K562 (cell line): ENCODE data around the gene GPC1. TPM values are rescaled to one million over a fixed set of nuclear protein-coding genes. Genes with fewer than 3 reads are reported as not detected.
A peak's percentile ranks its signal among the peaks of the same experiment; 100 is the strongest.

Experiments
- BRD9 ChIP-seq: fragments of 450-650 bp; IDR thresholded peaks from 2 replicates; pipeline ENCODE4 v1.6.1; 2018; ENCODE audit warnings: low read depth; ENCODE audit not compliant: partially characterized antibody
- FOXM1 ChIP-seq, 2 experiments: fragments of 450-650 bp in 1 of 2; sonication (generic) in 1 of 2; formaldehyde crosslinking in 1 of 2; IDR thresholded peaks; 2 replicates each; pipeline versions ENCODE4 v1.6.1 to v1.9.0; 2017 to 2022; ENCODE audit warnings: low read depth in 2 of 2, mild to moderate bottlenecking in 2 of 2, missing genetic modification reagents in 1 of 2, moderate library complexity in 1 of 2
- HDAC2 ChIP-seq: fragments of 450-650 bp; IDR thresholded peaks from 2 replicates; pipeline ENCODE4 v1.6.1; 2016; ENCODE audit warnings: mild to moderate bottlenecking
- MEIS2 ChIP-seq: fragments of 450-650 bp; IDR thresholded peaks from 2 replicates; pipeline ENCODE4 v1.6.1; 2014; ENCODE audit warnings: mild to moderate bottlenecking; ENCODE audit not compliant: partially characterized antibody
- MYNN ChIP-seq, 2 experiments: sonication (generic); formaldehyde crosslinking in 1 of 2; IDR thresholded peaks; 2 replicates each; pipeline versions ENCODE4 v1.5.0 to v1.6.1; 2016 to 2020; ENCODE audit warnings: antibody characterized with exemption in 1 of 2, missing genetic modification reagents in 1 of 2
- RCOR1 ChIP-seq, 2 experiments: IDR thresholded peaks; 2 replicates each; pipeline ENCODE4 v1.6.1; 2012; ENCODE audit warnings: low read depth in 2 of 2, low read length in 2 of 2, borderline replicate concordance in 1 of 2, improper control_type of control experiment in 1 of 2
- SMAD2 ChIP-seq: fragments of 150-350 bp; IDR thresholded peaks from 2 replicates; pipeline ENCODE4 v1.6.1; 2014; ENCODE audit warnings: low read depth, mild to moderate bottlenecking, low read length
- SMARCA4 ChIP-seq: fragments of 450-650 bp; IDR thresholded peaks from 2 replicates; pipeline ENCODE4 v1.6.1; 2016
- TAF15 ChIP-seq: fragments of 200-400 bp; formaldehyde crosslinking; IDR thresholded peaks from 2 replicates; pipeline ENCODE4 v1.6.1; 2017; ENCODE audit warnings: mild to moderate bottlenecking, low read depth, low read length, moderate library complexity
- ZNF408 ChIP-seq: fragments of 250-450 bp; sonication (Bioruptor Pico); IDR thresholded peaks from 2 replicates; pipeline ENCODE4 v1.4.0; 2020; ENCODE audit warnings: low read depth, mild to moderate bottlenecking, moderate library complexity
- polyA plus RNA-seq, 8 experiments: library from polyadenylated mRNA; depleted of rRNA in 4 of 8; stranded (reverse) in 5 of 8; unstranded in 3 of 8; fragments of >200 nt; fragmentation: Nextera tagmentation in 2 of 8; fragmentation: Illumina TruSeq in 1 of 8; extraction: Ambion mirVana in 2 of 8; extraction: Trizol in 1 of 8; gene quantifications; 2 replicates each; pipeline versions ENCODE4 v1.2.1 to v1.2.3, GENCODE V29; 2011 to 2014; ENCODE audit warnings: inconsistent platforms in 1 of 8, missing spikeins in 1 of 8
- total RNA-seq, 7 experiments: library from RNA; depleted of rRNA in 6 of 7; stranded (reverse); fragments of >200 nt in 6 of 7; fragmentation: Illumina TruSeq in 2 of 7; extraction: Trizol in 2 of 7; gene quantifications; 2 replicates each; pipeline versions ENCODE4 v1.2.1 to v1.2.3, GENCODE V29; 2011 to 2021; ENCODE audit warnings: low replicate concordance in 1 of 7
- TF ChIP-seq, protein P1 (sequence below): fragments of 450-650 bp; IDR thresholded peaks from 2 replicates; pipeline ENCODE4 v1.6.1; 2016; ENCODE audit warnings: mild to moderate bottlenecking
- TF ChIP-seq, protein P2 (sequence below): fragments of 200-400 bp; formaldehyde crosslinking; IDR thresholded peaks from 2 replicates; pipeline ENCODE4 v1.6.1; 2017; ENCODE audit warnings: mild to moderate bottlenecking, low read depth, low read length, moderate library complexity
- TF ChIP-seq, protein P3 (sequence below): fragments of 200-800 bp; sonication (Bioruptor generic); IDR thresholded peaks from 2 replicates; pipeline ENCODE4 v1.6.1; 2017; ENCODE audit warnings: missing genetic modification characterization, missing compliant biosample characterization

Gene GPC1
- total and polyA plus RNA-seq, 9 of the 15 experiments (the other 6 are each of a cell fraction or from before 2014, with no cell fraction given) = 0.07 to 0.82 (median 0.14) TPM; not detected in 3

DNA sequence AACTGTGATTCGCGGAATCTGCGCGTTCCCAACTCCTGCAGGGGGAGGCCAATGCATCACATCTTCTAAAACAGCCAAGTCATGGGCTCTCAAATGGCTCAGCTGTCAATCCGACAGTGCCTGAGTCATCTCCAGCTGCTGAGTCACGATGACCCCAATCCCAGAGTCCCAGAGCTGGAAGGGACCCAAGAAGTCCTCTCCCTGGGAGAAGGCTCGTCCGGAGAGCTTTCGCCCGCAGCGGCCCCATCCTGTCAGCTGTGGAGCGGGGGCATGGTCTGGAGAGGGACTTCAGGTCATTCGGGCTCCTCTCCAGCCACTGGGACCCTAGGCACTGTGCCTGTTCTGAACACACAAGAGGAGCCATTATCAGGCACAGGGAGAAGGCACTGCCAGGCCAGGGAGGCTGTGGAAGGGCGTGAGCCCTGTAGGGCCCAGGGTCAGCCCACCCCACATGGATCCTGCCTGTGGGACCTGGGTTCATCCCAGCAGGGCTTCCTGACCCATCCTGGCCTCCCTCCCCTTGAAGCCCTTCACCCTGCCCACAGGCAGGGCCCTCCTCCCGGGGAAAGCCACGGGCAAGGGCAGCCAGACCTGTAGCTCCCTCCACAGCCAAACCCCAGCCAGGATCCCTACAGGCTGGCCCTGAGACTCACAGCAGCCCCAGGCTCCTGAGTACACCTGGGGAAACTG is 47.6 kb upstream of the GPC1 start (continued):
- TF ChIP-seq, protein P1, sequence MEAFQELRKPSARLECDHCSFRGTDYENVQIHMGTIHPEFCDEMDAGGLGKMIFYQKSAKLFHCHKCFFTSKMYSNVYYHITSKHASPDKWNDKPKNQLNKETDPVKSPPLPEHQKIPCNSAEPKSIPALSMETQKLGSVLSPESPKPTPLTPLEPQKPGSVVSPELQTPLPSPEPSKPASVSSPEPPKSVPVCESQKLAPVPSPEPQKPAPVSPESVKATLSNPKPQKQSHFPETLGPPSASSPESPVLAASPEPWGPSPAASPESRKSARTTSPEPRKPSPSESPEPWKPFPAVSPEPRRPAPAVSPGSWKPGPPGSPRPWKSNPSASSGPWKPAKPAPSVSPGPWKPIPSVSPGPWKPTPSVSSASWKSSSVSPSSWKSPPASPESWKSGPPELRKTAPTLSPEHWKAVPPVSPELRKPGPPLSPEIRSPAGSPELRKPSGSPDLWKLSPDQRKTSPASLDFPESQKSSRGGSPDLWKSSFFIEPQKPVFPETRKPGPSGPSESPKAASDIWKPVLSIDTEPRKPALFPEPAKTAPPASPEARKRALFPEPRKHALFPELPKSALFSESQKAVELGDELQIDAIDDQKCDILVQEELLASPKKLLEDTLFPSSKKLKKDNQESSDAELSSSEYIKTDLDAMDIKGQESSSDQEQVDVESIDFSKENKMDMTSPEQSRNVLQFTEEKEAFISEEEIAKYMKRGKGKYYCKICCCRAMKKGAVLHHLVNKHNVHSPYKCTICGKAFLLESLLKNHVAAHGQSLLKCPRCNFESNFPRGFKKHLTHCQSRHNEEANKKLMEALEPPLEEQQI = no peak
- TF ChIP-seq TAF15 (no peak), MYNN (IDR thresholded peaks at IDR 0.05) (no peak), MYNN (CRISPR knock-in tag; IDR thresholded peaks at IDR 0.05) (no peak), MEIS2 (peak; percentile 84), FOXM1 (IDR thresholded peaks at IDR 0.05; ENCODE audit: low read depth) (no peak), FOXM1 (CRISPR knock-in tag; IDR thresholded peaks at IDR 0.05; ENCODE audit: low read depth) (no peak), HDAC2 (peak; percentile 68; the same call in 1 of the 2 replicates), ZNF408 (CRISPR knock-in tag) (no peak), BRD9 (no peak), RCOR1 (IDR thresholded peaks at IDR 0.05; ENCODE audit: borderline replicate concordance in 1 of 2, low read depth in 2 of 2, low read length in 2 of 2) (peak in 1 of 2 experiments; percentile 86; a peak in 3 of 4 replicates), SMAD2 (no peak), SMARCA4 (peak; percentile 66)
- TF ChIP-seq, protein P2, sequence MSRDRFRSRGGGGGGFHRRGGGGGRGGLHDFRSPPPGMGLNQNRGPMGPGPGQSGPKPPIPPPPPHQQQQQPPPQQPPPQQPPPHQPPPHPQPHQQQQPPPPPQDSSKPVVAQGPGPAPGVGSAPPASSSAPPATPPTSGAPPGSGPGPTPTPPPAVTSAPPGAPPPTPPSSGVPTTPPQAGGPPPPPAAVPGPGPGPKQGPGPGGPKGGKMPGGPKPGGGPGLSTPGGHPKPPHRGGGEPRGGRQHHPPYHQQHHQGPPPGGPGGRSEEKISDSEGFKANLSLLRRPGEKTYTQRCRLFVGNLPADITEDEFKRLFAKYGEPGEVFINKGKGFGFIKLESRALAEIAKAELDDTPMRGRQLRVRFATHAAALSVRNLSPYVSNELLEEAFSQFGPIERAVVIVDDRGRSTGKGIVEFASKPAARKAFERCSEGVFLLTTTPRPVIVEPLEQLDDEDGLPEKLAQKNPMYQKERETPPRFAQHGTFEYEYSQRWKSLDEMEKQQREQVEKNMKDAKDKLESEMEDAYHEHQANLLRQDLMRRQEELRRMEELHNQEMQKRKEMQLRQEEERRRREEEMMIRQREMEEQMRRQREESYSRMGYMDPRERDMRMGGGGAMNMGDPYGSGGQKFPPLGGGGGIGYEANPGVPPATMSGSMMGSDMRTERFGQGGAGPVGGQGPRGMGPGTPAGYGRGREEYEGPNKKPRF = no peak
- TF ChIP-seq, protein P3, sequence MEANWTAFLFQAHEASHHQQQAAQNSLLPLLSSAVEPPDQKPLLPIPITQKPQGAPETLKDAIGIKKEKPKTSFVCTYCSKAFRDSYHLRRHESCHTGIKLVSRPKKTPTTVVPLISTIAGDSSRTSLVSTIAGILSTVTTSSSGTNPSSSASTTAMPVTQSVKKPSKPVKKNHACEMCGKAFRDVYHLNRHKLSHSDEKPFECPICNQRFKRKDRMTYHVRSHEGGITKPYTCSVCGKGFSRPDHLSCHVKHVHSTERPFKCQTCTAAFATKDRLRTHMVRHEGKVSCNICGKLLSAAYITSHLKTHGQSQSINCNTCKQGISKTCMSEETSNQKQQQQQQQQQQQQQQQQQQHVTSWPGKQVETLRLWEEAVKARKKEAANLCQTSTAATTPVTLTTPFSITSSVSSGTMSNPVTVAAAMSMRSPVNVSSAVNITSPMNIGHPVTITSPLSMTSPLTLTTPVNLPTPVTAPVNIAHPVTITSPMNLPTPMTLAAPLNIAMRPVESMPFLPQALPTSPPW (CRISPR knock-in tag) = peak; percentile 29; the same call in 1 of the 2 replicates
- TF ChIP-seq, all 486 proteins: peak for 37
